22Rv1 (cell line): ENCODE data around the gene WWC1.

Source experiments
- ZFX ChIP-seq: fragments of 450-650 bp; IDR thresholded peaks from 2 replicates; pipeline ENCODE4 v1.6.1; 2017; ENCODE audit warnings: antibody characterized with exemption, borderline replicate concordance
- TF ChIP-seq, protein P1 (sequence below): fragments of 450-650 bp; IDR thresholded peaks from 2 replicates; pipeline ENCODE4 v1.5.1; 2017; ENCODE audit warnings: mild to moderate bottlenecking

DNA sequence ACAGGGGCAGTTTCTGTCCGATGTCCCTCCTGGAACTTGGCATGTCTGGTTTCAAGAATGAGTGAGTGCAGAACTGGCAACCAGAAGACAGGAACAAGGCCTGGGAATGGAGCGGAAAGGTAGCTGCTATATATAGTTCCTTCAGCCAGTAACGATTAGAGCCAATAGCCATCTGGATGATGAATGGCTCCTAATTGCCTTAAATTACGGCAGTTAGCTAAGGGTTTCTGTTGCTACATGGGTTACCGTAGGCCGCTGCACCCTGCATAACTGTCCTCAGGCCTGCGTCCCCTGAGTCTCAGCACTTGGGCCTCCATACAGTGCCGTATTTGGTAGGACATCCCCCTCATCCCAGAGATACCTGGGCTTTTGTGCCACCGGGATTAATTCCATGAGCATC is 29.4 kb downstream of the WWC1 start:
- TF ChIP-seq, protein P1, sequence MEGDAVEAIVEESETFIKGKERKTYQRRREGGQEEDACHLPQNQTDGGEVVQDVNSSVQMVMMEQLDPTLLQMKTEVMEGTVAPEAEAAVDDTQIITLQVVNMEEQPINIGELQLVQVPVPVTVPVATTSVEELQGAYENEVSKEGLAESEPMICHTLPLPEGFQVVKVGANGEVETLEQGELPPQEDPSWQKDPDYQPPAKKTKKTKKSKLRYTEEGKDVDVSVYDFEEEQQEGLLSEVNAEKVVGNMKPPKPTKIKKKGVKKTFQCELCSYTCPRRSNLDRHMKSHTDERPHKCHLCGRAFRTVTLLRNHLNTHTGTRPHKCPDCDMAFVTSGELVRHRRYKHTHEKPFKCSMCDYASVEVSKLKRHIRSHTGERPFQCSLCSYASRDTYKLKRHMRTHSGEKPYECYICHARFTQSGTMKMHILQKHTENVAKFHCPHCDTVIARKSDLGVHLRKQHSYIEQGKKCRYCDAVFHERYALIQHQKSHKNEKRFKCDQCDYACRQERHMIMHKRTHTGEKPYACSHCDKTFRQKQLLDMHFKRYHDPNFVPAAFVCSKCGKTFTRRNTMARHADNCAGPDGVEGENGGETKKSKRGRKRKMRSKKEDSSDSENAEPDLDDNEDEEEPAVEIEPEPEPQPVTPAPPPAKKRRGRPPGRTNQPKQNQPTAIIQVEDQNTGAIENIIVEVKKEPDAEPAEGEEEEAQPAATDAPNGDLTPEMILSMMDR = no peak
- TF ChIP-seq ZFX = no peak
